SK-N-SH (cell line): ENCODE measurements around the gene PXDC1. TPM values are rescaled to one million over a fixed set of nuclear protein-coding genes. Genes with fewer than 3 reads are reported as not detected.

ENCODE experiments used
- CTCF ChIA-PET: fragments of 300-600, 350-600 bp; formaldehyde crosslinking; extraction: SDS; loops from one replicate; lab custom pipeline; 2021; lab: Yijun Ruan, JAX
- POLR2A ChIA-PET: fragments of 350-600 bp; sonication (Branson Sonifier 250); formaldehyde crosslinking; extraction: SDS; loops from one replicate; lab custom pipeline; 2020; ENCODE audit warnings: antibody characterized with exemption, inconsistent platforms; lab: Yijun Ruan, JAX
- DNase-seq: peaks from one replicate; pipeline ENCODE4 v3.0.0; 2012
- H2AFZ ChIP-seq: fragments of 200-600 bp; sonication (generic); 2 replicates; pipeline ENCODE4 v1.8.1; 2016; ENCODE audit warnings: antibody characterized with exemption, mild to moderate bottlenecking, low read depth
- H3F3A ChIP-seq: fragments of 200-600 bp; sonication (generic); replicated peaks from 2 replicates; pipeline ENCODE3; 2016; ENCODE audit warnings: antibody characterized with exemption, mild to moderate bottlenecking; ENCODE audit not compliant: insufficient read depth
- H3K27ac ChIP-seq, 2 experiments: fragments of 200-500 bp in 1 of 2; fragments of 200-600 bp in 1 of 2; sonication (Bioruptor generic) in 1 of 2; sonication (generic), shearing (Covaris generic) in 1 of 2; 2 replicates each; pipeline versions ENCODE4 v1.5.1 to v1.6.1; 2014 to 2016; ENCODE audit warnings: low read depth in 2 of 2, inconsistent platforms in 1 of 2, low read length in 1 of 2, mild to moderate bottlenecking in 1 of 2, mixed read lengths in 1 of 2
- H3K27me3 ChIP-seq: fragments of 200-600 bp; sonication (generic), shearing (Covaris generic); 2 replicates; pipeline ENCODE4 v1.6.1; 2016; ENCODE audit warnings: mixed run types; ENCODE audit not compliant: insufficient read depth
- H3K36me3 ChIP-seq, 2 experiments: fragments of 200-500 bp in 1 of 2; fragments of 200-600 bp in 1 of 2; sonication (Bioruptor generic) in 1 of 2; sonication (generic) in 1 of 2; replicated peaks in 1 of 2; 2 replicates each; pipeline versions ENCODE3 to v1.5.1; 2014 to 2016; ENCODE audit warnings: low read length in 1 of 2, mild to moderate bottlenecking in 1 of 2; ENCODE audit not compliant: insufficient read depth in 2 of 2, control insufficient read depth in 1 of 2
- H3K4me1 ChIP-seq, 2 experiments: fragments of 200-500 bp in 1 of 2; fragments of 200-600 bp in 1 of 2; sonication (Bioruptor generic) in 1 of 2; sonication (generic), shearing (Covaris generic) in 1 of 2; 2 replicates each; pipeline versions ENCODE4 v1.5.1 to v1.6.1; 2014 to 2016; ENCODE audit warnings: low read depth in 1 of 2, low read length in 1 of 2, mixed run types in 1 of 2; ENCODE audit not compliant: insufficient read depth in 2 of 2, control insufficient read depth in 1 of 2
- H3K4me2 ChIP-seq: fragments of 200-600 bp; sonication (generic), shearing (Covaris generic); 2 replicates; pipeline ENCODE4 v1.6.1; 2017; ENCODE audit warnings: mixed run types
- H3K4me3 ChIP-seq, 2 experiments: fragments of 200-500 bp in 1 of 2; fragments of 200-600 bp in 1 of 2; sonication (Bioruptor generic) in 1 of 2; sonication (generic), shearing (Covaris generic) in 1 of 2; 2 replicates each; pipeline versions ENCODE4 v1.5.1 to v1.8.1; 2014 to 2016; ENCODE audit warnings: low read depth in 2 of 2, inconsistent platforms in 1 of 2, low read length in 1 of 2, mild to moderate bottlenecking in 1 of 2, mixed read lengths in 1 of 2, moderate library complexity in 1 of 2
- H3K79me2 ChIP-seq: fragments of 200-600 bp; sonication (generic); 2 replicates; pipeline ENCODE4 v1.8.1; 2017; ENCODE audit warnings: mild to moderate bottlenecking; ENCODE audit not compliant: insufficient read depth
- H3K9ac ChIP-seq: fragments of 200-600 bp; sonication (generic); 2 replicates; pipeline ENCODE4 v1.6.1; 2017; ENCODE audit warnings: mixed run types
- H3K9me2 ChIP-seq: fragments of 200-600 bp; sonication (generic); 2 replicates; pipeline ENCODE4 v1.6.1; 2017; ENCODE audit warnings: mixed run types
- H3K9me3 ChIP-seq: fragments of 200-600 bp; sonication (generic); 2 replicates; pipeline ENCODE4 v1.6.1; 2017; ENCODE audit warnings: mixed run types, mild to moderate bottlenecking, moderate library complexity
- H4K20me1 ChIP-seq: fragments of 200-600 bp; sonication (generic); 2 replicates; pipeline ENCODE4 v1.6.1; 2017; ENCODE audit warnings: mild to moderate bottlenecking, mixed run types; ENCODE audit not compliant: insufficient read depth
- CTCF ChIP-seq: fragments of 200-600 bp; sonication (generic); IDR thresholded peaks from 2 replicates; pipeline ENCODE4 v1.6.1; 2017; ENCODE audit warnings: antibody characterized with exemption, mild to moderate bottlenecking, moderate library complexity
- EP300 ChIP-seq, 2 experiments: IDR thresholded peaks; 2 replicates each; pipeline versions ENCODE4 v1.4.0 to v1.6.1; 2012; ENCODE audit warnings: borderline replicate concordance in 1 of 2, low read depth in 1 of 2, low read length in 1 of 2
- FOSL2 ChIP-seq: IDR thresholded peaks from 2 replicates; pipeline ENCODE4 v1.4.0; 2012; ENCODE audit warnings: low read depth, mild to moderate bottlenecking, moderate library complexity, borderline replicate concordance
- GABPA ChIP-seq: IDR thresholded peaks from 2 replicates; pipeline ENCODE4 v1.4.0; 2012; ENCODE audit warnings: low read depth, mild to moderate bottlenecking
- MAX ChIP-seq: IDR thresholded peaks from 2 replicates; pipeline ENCODE4 v1.4.0; 2012; ENCODE audit warnings: low read depth
- MXI1 ChIP-seq: IDR thresholded peaks from 2 replicates; pipeline ENCODE4 v1.6.1; 2012; ENCODE audit warnings: mild to moderate bottlenecking, low read depth, low read length, improper control_type of control experiment
- PBX3 ChIP-seq: IDR thresholded peaks from 2 replicates; pipeline ENCODE4; 2012
- RAD21 ChIP-seq: IDR thresholded peaks from 2 replicates; pipeline ENCODE4 v1.6.1; 2012; ENCODE audit warnings: mild to moderate bottlenecking, low read length
- RXRA ChIP-seq: IDR thresholded peaks from 2 replicates; pipeline ENCODE4 v1.4.0; 2012; ENCODE audit warnings: low read depth, mild to moderate bottlenecking, borderline replicate concordance
- SIN3A ChIP-seq: IDR thresholded peaks from 2 replicates; pipeline ENCODE4 v1.6.1; 2012; ENCODE audit warnings: low read depth, mild to moderate bottlenecking, low read length, moderate library complexity, borderline replicate concordance
- SMC3 ChIP-seq: IDR thresholded peaks from 2 replicates; pipeline ENCODE4 v1.6.1; 2012; ENCODE audit warnings: low read depth, low read length, improper control_type of control experiment
- TCF12 ChIP-seq: IDR thresholded peaks from 2 replicates; pipeline ENCODE4 v1.4.0; 2012
- WGBS: methylation state at CpG from one replicate; pipeline ENCODE4 v1.1.6; 2017; ENCODE audit warnings: low lambda C conversion rate; 5-methylcytosine and 5-hydroxymethylcytosine counted together
- polyA plus RNA-seq, 3 experiments: library from polyadenylated mRNA; depleted of rRNA; stranded (reverse); fragments of >200 nt; gene quantifications; 2 replicates each; pipeline ENCODE4 v1.2.3, GENCODE V29; 2012
- TF ChIP-seq, protein P1 (sequence below): IDR thresholded peaks from 2 replicates; pipeline ENCODE4 v1.4.0; 2012; ENCODE audit warnings: low read depth, borderline replicate concordance

Gene PXDC1
- polyA plus RNA-seq, 1 of the 3 experiments (the other 2 are of a cell fraction) = 14.1 TPM

GRCh38 chr6:3748208-3749066 is 3.1 kb downstream of the PXDC1 start:
- ChIA-PET POLR2A (no interaction called here), CTCF (interaction anchor here (0.6 to 8.5 kb wide), 47 partner anchors 9 to 469 kb away, joined by 3 to 88 read pairs (median 4); partner anchors contain the start of gene FAM50B)
- peaks cover 14 to 23% of the 10 kb centered on the region in 2 experiments; a peak in 3 of 4 replicates for H3K4me1 ChIP-seq
- 53% methylated on average over 12 of the region's 12 CpGs for WGBS
- no peaks in the 10 kb centered on the region for H3K9me3 ChIP-seq
- no peaks in the 10 kb centered on the region for H3K9me2 ChIP-seq
- peak overlapping the region; percentile 99 for H3K4me2 ChIP-seq
- H4K20me1 ChIP-seq = peaks cover 67% of the 10 kb centered on the region
- H3K9ac ChIP-seq = peak overlapping the region; percentile 96
- peaks cover 6 to 15% of the 10 kb centered on the region in 2 experiments for H3K36me3 ChIP-seq
- TF ChIP-seq MAX (peak; percentile 65), TCF12 (peak; percentile 52; the same call in 1 of the 2 replicates), FOSL2 (peak; percentile 23; the same call in 1 of the 2 replicates), GABPA (no peak), PBX3 (peak; percentile 78), MXI1 (peak; percentile 39; the same call in 1 of the 2 replicates), EP300 (IDR thresholded peaks at IDR 0.05; ENCODE audit: borderline replicate concordance in 1 of 2, low read depth in 1 of 2, low read length in 1 of 2) (no peak), SMC3 (peak; percentile 90), RAD21 (peak; percentile 66), RXRA (no peak; the same call in 1 of the 2 replicates), CTCF (peak; percentile 80), SIN3A (peak; percentile 83)
- TF ChIP-seq, protein P1, sequence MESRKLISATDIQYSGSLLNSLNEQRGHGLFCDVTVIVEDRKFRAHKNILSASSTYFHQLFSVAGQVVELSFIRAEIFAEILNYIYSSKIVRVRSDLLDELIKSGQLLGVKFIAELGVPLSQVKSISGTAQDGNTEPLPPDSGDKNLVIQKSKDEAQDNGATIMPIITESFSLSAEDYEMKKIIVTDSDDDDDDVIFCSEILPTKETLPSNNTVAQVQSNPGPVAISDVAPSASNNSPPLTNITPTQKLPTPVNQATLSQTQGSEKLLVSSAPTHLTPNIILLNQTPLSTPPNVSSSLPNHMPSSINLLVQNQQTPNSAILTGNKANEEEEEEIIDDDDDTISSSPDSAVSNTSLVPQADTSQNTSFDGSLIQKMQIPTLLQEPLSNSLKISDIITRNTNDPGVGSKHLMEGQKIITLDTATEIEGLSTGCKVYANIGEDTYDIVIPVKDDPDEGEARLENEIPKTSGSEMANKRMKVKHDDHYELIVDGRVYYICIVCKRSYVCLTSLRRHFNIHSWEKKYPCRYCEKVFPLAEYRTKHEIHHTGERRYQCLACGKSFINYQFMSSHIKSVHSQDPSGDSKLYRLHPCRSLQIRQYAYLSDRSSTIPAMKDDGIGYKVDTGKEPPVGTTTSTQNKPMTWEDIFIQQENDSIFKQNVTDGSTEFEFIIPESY = no peak
- no peak overlapping the region for H2AFZ ChIP-seq
- DNase-seq = peak; percentile 86
- H3F3A ChIP-seq = peaks cover 36% of the 10 kb centered on the region
- H3K4me3 ChIP-seq = peak overlapping the region; percentile 69 to 70; a peak in 3 of 4 replicates
- peak overlapping the region in 1 of 2 experiments; percentile 89; a peak in 2 of 4 replicates for H3K27ac ChIP-seq
- H3K27me3 ChIP-seq = no peaks in the 10 kb centered on the region
- H3K79me2 ChIP-seq = peaks cover 91% of the 10 kb centered on the region
